Fibroblast of villous mesenchyme (primary cell): ENCODE measurements around the gene TNS3. TPM values are rescaled to one million over a fixed set of nuclear protein-coding genes. Genes with fewer than 3 reads are reported as not detected.

Experiments
- DNase-seq: peaks from one replicate; pipeline ENCODE4 v3.0.0-alpha.2; 2010; ENCODE audit warnings: low read depth
- H3K4me3 ChIP-seq: 2 replicates; pipeline ENCODE4 v1.5.1; 2011; ENCODE audit warnings: low read depth, mild to moderate bottlenecking, low read length
- total RNA-seq: library from RNA; depleted of rRNA; stranded (reverse); fragments of >200 nt; gene quantifications from 2 replicates; pipeline ENCODE4 v1.2.3, GENCODE V29; 2012
- TF ChIP-seq, protein P1 (sequence below): IDR thresholded peaks from 2 replicates; pipeline ENCODE4 v1.5.1; 2012; ENCODE audit warnings: low read depth, mild to moderate bottlenecking, low read length; ENCODE audit not compliant: insufficient read depth

Gene TNS3
- total RNA-seq, 1 donor, result 202 TPM

DNA sequence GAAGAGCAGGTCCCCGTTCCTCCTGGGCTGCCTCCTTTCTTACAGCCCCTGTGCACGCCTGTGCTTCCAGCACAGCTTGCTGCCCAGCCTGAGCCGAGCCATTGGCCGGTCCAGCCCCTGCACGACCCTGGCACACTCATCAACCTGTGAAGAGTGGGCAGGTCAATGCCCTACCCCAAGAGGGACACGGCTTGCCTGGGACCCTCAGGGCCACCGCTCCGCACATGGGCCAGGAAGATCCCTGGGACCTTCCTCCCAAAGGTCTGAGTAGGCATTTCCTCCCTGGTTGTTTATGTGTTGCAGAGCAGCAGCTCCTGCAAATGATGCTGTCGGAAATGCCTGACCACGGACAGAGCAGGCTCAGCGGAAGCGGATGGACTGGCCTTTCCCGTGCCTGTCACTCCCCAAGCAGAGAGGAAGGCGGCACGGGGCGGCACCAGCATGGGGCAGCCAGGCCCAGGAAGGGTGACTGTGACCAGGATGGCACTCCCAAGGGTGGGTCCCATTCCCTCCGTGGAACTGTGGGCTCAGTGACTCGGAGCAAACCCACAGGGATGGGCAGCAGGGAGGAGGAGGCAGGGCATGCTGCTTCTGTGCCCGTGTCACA, 252.5 kb downstream of the TNS3 start:
- no peak overlapping the region for H3K4me3 ChIP-seq
- TF ChIP-seq, protein P1, sequence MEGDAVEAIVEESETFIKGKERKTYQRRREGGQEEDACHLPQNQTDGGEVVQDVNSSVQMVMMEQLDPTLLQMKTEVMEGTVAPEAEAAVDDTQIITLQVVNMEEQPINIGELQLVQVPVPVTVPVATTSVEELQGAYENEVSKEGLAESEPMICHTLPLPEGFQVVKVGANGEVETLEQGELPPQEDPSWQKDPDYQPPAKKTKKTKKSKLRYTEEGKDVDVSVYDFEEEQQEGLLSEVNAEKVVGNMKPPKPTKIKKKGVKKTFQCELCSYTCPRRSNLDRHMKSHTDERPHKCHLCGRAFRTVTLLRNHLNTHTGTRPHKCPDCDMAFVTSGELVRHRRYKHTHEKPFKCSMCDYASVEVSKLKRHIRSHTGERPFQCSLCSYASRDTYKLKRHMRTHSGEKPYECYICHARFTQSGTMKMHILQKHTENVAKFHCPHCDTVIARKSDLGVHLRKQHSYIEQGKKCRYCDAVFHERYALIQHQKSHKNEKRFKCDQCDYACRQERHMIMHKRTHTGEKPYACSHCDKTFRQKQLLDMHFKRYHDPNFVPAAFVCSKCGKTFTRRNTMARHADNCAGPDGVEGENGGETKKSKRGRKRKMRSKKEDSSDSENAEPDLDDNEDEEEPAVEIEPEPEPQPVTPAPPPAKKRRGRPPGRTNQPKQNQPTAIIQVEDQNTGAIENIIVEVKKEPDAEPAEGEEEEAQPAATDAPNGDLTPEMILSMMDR, result no peak
- DNase-seq, result peak; percentile 58

DNA sequence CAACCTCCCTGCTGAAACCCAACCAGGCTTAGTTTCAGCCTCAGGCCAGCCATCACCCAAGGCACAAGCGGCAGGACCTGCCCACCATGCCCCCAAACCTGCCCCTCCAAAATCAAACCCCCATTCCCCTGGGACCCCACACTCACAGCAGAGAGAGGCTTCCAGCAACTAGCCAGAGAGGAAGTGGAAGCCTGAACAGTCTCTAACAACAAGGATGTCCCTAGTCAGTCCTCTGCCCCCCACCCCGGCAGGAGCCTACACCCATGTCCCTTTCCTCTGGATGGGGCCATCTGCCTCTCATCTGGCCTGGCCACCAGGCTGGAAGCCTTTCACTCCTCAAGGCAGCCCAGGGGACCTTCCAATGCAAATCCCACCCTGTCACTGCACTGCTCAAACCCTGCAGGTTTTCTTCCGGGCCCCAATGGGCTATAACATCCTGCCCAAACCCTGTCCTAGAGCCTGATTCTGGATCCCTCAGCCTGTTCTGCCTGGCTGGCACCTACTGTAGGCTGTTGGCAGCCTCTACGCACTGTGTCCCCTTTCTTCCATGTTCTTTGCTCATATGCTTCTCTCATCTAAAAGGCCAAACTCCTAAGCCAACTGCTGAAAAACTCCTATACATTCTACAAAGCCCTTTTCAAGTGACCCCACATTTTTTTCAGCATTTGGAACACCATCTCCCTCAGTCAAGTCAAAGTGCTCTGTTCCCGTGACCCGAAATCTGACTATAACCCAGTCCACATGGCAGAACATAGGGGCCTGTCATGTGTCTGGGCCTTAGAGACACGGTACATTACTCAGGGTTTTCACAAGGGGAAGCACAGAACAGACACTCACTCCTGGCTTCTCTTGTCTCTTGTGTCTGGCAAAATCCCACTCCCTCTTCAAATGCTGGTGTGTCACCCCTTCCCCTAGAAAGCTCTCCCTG, 253.3 kb downstream of the TNS3 start:
- peak overlapping the region; percentile 29 for H3K4me3 ChIP-seq
- no peak for DNase-seq
- TF ChIP-seq, protein P1, result no peak

DNA sequence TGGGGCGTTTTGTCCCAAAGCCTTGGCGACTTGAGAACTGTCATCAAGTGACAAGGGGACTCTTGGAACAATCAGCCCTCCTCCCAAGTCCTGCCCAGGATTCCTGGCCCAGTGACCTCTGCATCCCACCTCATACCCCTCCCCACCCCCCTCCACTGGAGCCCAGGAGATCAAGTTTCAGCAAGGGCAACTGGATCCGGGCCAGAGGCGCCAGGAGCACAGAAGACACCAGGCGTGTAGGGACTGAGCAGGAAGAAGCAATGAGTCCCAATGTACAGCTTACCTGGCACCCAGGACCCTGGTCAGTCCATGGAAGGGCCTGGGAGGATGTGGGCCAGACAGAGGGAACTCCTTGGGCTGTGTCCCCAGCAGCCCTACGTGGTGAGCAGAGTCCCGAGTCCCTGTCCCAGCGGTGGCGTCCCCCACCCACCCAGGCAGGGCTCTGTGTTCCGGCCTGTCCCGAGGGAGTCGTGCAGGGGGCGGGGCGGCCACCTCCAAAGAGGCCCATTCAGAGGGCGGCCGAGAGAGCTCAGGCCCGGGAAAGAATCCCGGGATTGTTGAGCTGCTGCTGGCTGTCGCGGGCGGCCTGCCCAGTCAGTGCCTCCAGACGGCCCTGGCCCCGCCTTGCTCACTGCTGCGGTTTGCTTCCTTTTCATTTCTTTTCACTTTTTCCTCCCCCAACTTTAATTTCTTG, 254.1 kb downstream of the TNS3 start:
- TF ChIP-seq, protein P1, result no peak
- DNase-seq, result peak; percentile 88
- H3K4me3 ChIP-seq, result peak overlapping the region; percentile 29

DNA sequence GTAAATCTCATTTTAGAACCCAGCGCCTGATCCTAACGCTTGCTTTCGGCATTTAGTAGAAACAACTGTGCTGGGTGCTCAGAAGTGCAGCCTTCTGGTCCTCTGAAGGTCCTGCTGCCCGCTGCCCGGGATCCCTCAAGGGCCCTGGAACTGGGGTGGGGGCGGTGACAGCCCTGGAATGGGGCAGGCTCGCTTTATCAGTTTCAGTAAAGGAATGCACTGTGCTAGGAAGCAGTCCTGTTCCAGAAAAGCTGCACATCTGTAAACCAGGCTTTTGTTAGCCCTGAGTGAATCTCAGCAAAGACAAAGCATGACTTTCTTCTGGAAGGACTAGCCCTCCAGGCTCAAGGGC, 254.6 kb downstream of the TNS3 start:
- peak; percentile 65 for DNase-seq
- peak overlapping the region; percentile 29 for H3K4me3 ChIP-seq
- TF ChIP-seq, protein P1, result no peak

DNA sequence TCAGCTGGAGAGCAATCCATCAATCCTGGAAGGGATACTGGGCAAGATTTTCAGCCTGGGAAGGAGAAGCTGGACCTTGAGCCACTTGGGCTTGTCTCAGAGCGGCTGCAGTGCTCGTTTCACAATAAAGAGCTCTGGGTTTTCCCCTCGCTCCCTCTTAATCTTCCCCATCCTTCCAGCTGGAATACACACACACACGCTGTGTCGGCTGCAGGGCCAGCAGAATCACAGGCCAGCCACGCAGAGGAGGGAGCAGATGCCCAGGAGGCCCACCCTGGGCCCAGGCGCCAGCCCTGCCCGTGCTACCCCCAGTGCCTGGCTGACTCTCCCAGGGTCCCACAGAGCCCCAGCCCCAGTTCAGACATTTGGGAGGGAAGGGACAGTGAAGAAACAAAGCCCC, 255.1 kb downstream of the TNS3 start:
- H3K4me3 ChIP-seq, result peak overlapping the region; percentile 29
- TF ChIP-seq, protein P1, result no peak
- DNase-seq, result peak; percentile 91

DNA sequence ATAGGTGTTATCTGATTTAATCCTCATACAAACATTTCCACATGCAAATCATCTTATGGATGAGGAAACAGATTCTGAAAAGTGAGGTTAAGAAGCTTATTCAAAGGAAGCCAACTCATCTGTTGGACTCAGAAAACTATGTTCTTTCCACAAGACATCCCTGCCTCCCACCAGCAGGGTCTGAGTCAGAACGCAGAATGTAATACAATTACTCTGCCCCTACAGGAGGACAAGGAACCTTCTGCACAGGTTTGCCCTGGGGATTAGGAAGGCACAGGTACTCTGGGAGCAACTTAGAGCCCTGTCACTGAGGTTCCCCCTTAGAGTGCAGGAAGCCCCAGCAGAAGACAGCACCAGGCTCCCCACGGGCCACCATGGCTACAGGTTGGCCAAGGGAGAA, 255.7 kb downstream of the TNS3 start:
- H3K4me3 ChIP-seq, result peak overlapping the region; percentile 10
- peak; percentile 82 for DNase-seq
- TF ChIP-seq, protein P1, result peak; percentile 50
